ENCODE results near the gene HDAC11.

Gene HDAC11

DNA sequence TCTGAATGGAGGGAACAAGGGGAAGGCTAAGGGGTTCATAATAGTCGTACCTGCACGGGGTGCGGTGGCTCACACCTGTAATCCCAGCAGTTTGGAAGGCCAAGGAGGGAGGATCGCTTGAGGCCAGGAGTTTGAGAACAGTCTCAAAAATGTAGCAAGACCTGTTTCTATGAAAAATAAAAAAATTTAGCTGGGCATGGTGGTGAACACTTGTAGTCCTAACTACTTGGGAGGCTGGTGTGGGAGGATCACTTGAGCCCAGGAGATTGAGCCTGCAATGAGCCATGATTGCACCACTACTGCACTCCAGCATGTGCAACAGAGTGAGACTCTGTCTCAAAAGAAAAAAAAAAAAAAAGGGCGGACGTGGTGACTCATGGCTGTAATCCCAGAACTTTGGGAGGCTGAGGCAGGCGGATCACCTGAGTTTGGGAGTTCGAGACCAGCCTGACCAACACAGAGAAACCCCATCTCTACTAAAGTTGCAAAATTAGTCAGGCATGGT is 17.9 kb upstream of the HDAC11 start:
- TF ChIP-seq, protein P1, sequence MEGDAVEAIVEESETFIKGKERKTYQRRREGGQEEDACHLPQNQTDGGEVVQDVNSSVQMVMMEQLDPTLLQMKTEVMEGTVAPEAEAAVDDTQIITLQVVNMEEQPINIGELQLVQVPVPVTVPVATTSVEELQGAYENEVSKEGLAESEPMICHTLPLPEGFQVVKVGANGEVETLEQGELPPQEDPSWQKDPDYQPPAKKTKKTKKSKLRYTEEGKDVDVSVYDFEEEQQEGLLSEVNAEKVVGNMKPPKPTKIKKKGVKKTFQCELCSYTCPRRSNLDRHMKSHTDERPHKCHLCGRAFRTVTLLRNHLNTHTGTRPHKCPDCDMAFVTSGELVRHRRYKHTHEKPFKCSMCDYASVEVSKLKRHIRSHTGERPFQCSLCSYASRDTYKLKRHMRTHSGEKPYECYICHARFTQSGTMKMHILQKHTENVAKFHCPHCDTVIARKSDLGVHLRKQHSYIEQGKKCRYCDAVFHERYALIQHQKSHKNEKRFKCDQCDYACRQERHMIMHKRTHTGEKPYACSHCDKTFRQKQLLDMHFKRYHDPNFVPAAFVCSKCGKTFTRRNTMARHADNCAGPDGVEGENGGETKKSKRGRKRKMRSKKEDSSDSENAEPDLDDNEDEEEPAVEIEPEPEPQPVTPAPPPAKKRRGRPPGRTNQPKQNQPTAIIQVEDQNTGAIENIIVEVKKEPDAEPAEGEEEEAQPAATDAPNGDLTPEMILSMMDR (conservative IDR thresholded peaks at IDR 0.05; ENCODE audit: low read depth, low read length): no peak
- H3K4me3 ChIP-seq (ENCODE audit: low read length): no peak overlapping the region
- DNase-seq (ENCODE audit: low read depth): no peak

- DNase-seq (ENCODE audit: low read depth): no peak
- TF ChIP-seq, protein P1 (conservative IDR thresholded peaks at IDR 0.05; ENCODE audit: low read depth, low read length): no peak
- no peak overlapping the region for H3K4me3 ChIP-seq (ENCODE audit: low read length)
Measured at GRCh38 chr3:13462822-13463221, 17.3 kb upstream of the HDAC11 start.

- no peak for DNase-seq (ENCODE audit: low read depth)
- TF ChIP-seq, protein P1 (conservative IDR thresholded peaks at IDR 0.05; ENCODE audit: low read depth, low read length): no peak
- no peak overlapping the region for H3K4me3 ChIP-seq (ENCODE audit: low read length)
Measured at GRCh38 chr3:13463618-13464400, 16.3 kb upstream of the HDAC11 start.

GRCh38 chr3:13465236-13465873 is 14.8 kb upstream of the HDAC11 start:
- no peak for DNase-seq (ENCODE audit: low read depth)
- TF ChIP-seq, protein P1 (conservative IDR thresholded peaks at IDR 0.05; ENCODE audit: low read depth, low read length): no peak
- no peak overlapping the region for H3K4me3 ChIP-seq (ENCODE audit: low read length)

GRCh38 chr3:13466781-13467180 is 13.3 kb upstream of the HDAC11 start:
- no peak for DNase-seq (ENCODE audit: low read depth)
- H3K4me3 ChIP-seq (ENCODE audit: low read length): no peak overlapping the region
- TF ChIP-seq, protein P1 (conservative IDR thresholded peaks at IDR 0.05; ENCODE audit: low read depth, low read length): no peak

DNA sequence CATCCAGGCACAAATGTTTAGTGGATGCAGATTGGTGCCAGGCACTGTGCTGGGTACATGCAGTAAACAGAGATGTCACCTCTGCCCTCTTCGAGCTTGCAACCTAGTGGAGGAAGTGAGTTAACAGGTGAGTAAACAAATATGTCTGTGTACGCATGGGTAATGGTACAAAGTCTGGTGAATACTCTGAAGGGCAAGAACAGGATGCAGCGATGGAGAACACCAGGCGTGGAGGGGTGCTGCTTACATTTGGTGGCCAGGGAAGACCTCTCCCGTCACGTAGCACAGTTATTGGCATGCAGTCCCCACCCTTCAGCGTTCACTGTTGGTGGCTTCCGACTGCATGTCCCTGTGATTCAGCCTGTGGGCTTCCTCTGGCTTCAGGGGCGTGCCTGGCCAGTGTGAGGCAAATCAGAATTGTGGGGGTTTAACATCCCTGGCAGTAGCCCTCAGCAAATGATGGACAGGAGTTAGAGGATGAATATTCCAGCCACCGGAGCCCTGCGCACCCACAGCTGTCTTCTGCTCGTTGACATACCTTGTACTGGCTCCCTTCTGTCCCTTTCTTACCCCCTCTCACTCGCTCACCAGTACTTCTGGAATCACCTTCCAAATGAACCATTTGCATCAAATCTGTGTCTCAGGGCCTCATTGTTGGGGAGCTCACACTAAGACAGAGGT is 9.1 kb upstream of the HDAC11 start:
- TF ChIP-seq, protein P1 (conservative IDR thresholded peaks at IDR 0.05; ENCODE audit: low read depth, low read length): no peak
- no peak for DNase-seq (ENCODE audit: low read depth)
- no peak overlapping the region for H3K4me3 ChIP-seq (ENCODE audit: low read length)

Data from retinal pigment epithelial cell (primary cell).